ENCODE results near the gene LRRK1.

The LRRK1 gene

DNA sequence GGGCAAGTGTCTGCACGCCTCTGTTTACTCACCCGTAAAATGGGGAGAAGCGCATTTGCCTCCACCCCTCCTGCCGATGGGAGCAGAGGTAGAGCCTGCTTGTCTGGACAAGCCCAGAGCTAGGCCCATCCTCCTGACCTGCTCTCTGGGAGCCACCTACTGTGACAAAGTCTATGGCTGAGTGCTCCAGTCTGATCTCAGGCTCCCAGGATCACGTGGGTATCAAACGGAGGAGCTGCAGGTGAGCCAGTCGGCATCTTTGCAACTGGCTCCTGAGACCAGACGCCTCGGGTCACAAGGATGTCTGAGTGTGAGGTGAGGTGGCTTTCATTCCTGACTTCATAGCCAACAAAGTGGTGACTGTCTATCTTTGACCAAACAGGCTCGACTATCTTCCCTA is 41.6 kb upstream of the LRRK1 start:
- TF ChIP-seq USF1 (IDR thresholded peaks at IDR 0.05) (peak; percentile 76), EGR1 (IDR thresholded peaks at IDR 0.05) (no peak), FOXM1 (IDR thresholded peaks at IDR 0.05; ENCODE audit: borderline replicate concordance, low read depth) (no peak)

- TF ChIP-seq CREB1 (IDR thresholded peaks at IDR 0.05; ENCODE audit: low read depth) = no peak
- no peak for TF ChIP-seq NFIC (IDR thresholded peaks at IDR 0.05)
- TF ChIP-seq FOXM1 (IDR thresholded peaks at IDR 0.05; ENCODE audit: borderline replicate concordance, low read depth) = no peak
Observed at GRCh38 chr15:100878130-100878529, 41.0 kb upstream of the LRRK1 start.

GRCh38 chr15:100878648-100879047 is 40.5 kb upstream of the LRRK1 start:
- no peak for TF ChIP-seq YY1 (IDR thresholded peaks at IDR 0.05; ENCODE audit: low read depth)
- TF ChIP-seq USF1 (IDR thresholded peaks at IDR 0.05) = no peak
- no peak for TF ChIP-seq REST (IDR thresholded peaks at IDR 0.05; ENCODE audit: low read depth)
- no peak for TF ChIP-seq CREB1 (IDR thresholded peaks at IDR 0.05; ENCODE audit: low read depth)
- TF ChIP-seq EGR1 (IDR thresholded peaks at IDR 0.05) = no peak
- TF ChIP-seq RAD21 (IDR thresholded peaks at IDR 0.05; ENCODE audit: low read depth) = no peak
- TF ChIP-seq TCF12 (IDR thresholded peaks at IDR 0.05; ENCODE audit: low read depth) = no peak
- TF ChIP-seq TAF1 (IDR thresholded peaks at IDR 0.05; ENCODE audit: low read depth) = no peak
- TF ChIP-seq NFIC (IDR thresholded peaks at IDR 0.05) = no peak
- no peak for TF ChIP-seq CEBPB (IDR thresholded peaks at IDR 0.05)
- no peak; the same call in 1 of the 2 replicates for TF ChIP-seq ZBTB7A (IDR thresholded peaks at IDR 0.05; ENCODE audit: low read depth)

- TF ChIP-seq RAD21 (IDR thresholded peaks at IDR 0.05; ENCODE audit: low read depth) = no peak
- no peak for TF ChIP-seq EP300 (IDR thresholded peaks at IDR 0.05; ENCODE audit: borderline replicate concordance)
- no peak for TF ChIP-seq TEAD4 (IDR thresholded peaks at IDR 0.05)
- TF ChIP-seq FOXM1 (IDR thresholded peaks at IDR 0.05; ENCODE audit: borderline replicate concordance, low read depth) = no peak
- TF ChIP-seq, protein P1, sequence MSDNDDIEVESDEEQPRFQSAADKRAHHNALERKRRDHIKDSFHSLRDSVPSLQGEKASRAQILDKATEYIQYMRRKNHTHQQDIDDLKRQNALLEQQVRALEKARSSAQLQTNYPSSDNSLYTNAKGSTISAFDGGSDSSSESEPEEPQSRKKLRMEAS (IDR thresholded peaks at IDR 0.05) = no peak; the same call in 1 of the 2 replicates
- no peak for TF ChIP-seq TAF1 (IDR thresholded peaks at IDR 0.05; ENCODE audit: low read depth)
- no peak for TF ChIP-seq ZBTB7A (IDR thresholded peaks at IDR 0.05; ENCODE audit: low read depth)
- no peak for TF ChIP-seq USF1 (IDR thresholded peaks at IDR 0.05)
- no peak for TF ChIP-seq CEBPB (IDR thresholded peaks at IDR 0.05)
- no peak for TF ChIP-seq REST (IDR thresholded peaks at IDR 0.05; ENCODE audit: low read depth)
- no peak for TF ChIP-seq YY1 (IDR thresholded peaks at IDR 0.05; ENCODE audit: low read depth)
- TF ChIP-seq TCF12 (IDR thresholded peaks at IDR 0.05; ENCODE audit: low read depth) = no peak
- TF ChIP-seq NFIC (IDR thresholded peaks at IDR 0.05) = no peak
- TF ChIP-seq CREB1 (IDR thresholded peaks at IDR 0.05; ENCODE audit: low read depth) = no peak
- TF ChIP-seq EGR1 (IDR thresholded peaks at IDR 0.05) = no peak
Observed at GRCh38 chr15:100879061-100879463, 40.1 kb upstream of the LRRK1 start.

GRCh38 chr15:100879464-100880138 is 39.6 kb upstream of the LRRK1 start, which contains the start of gene ALDH1A3:
Gene ALDH1A3, plus strand, starts transcription at chr15:100879831. Its CDS starts 77 bp downstream, at chr15:100879908.
- TF ChIP-seq FOXM1 (IDR thresholded peaks at IDR 0.05; ENCODE audit: borderline replicate concordance, low read depth) (no peak), ZBTB7A (IDR thresholded peaks at IDR 0.05; ENCODE audit: low read depth) (no peak), NFIC (IDR thresholded peaks at IDR 0.05) (no peak), YY1 (IDR thresholded peaks at IDR 0.05; ENCODE audit: low read depth) (no peak), RAD21 (IDR thresholded peaks at IDR 0.05; ENCODE audit: low read depth) (no peak), USF1 (IDR thresholded peaks at IDR 0.05) (no peak), TEAD4 (IDR thresholded peaks at IDR 0.05) (no peak), EGR1 (IDR thresholded peaks at IDR 0.05) (no peak), CEBPB (IDR thresholded peaks at IDR 0.05) (no peak), REST (IDR thresholded peaks at IDR 0.05; ENCODE audit: low read depth) (no peak), TAF1 (IDR thresholded peaks at IDR 0.05; ENCODE audit: low read depth) (no peak), CREB1 (IDR thresholded peaks at IDR 0.05; ENCODE audit: low read depth) (no peak)
